Stimulated activated CD4-positive, alpha-beta T cell treated with anti-CD3 and anti-CD28 coated beads, Interleukin-2, amount 100 ng/mL, for 48 hours (primary cell): Measurements from ENCODE around the gene NPY5R.

Source experiments
- DNase-seq, 2 donors: peaks; one replicate each; pipeline ENCODE4 v3.0.0-alpha.2; 2020

Gene NPY5R

DNA sequence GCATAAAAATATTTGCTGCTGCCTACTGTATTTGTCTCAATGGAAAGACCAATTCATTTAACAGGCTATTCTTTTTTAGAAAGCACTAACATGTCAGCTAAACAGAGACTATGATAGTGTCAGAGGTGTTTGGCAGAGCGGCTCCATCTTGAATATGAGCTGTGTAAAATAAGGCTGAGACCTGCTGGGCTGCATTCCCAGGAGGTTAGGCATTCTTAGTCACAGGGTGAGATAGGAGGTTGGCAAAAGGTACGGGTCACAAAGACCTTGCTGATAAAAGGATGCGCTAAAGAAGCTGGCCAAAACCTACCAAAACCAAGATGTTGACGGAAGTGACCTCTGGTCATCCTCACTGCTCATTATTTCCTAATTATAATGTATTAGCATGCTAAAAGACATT is 41.8 kb downstream of the NPY5R start:
- no peak for DNase-seq

GRCh38 chr4:163391756-163392155 is 48.1 kb downstream of the NPY5R start:
- no peak for DNase-seq

DNA sequence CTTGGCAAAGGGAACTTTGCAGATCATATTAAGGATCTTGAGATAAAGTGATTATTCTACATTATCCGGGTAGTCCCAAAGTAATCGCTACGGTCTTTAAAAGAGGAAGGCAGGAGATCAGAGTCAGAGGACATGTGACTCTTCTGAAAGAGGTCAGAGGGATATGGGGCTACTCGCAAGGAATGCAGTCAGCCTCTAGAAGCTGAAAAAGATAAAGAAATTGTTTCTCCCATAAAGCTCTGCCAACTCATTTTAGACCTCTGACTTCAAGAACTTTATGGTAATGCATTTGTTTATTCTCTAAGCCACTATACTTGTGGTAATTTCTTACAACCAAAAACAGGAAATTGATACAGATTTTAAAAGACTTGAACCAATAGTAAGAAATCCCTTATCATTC is 48.6 kb downstream of the NPY5R start:
- DNase-seq: no peak

DNA sequence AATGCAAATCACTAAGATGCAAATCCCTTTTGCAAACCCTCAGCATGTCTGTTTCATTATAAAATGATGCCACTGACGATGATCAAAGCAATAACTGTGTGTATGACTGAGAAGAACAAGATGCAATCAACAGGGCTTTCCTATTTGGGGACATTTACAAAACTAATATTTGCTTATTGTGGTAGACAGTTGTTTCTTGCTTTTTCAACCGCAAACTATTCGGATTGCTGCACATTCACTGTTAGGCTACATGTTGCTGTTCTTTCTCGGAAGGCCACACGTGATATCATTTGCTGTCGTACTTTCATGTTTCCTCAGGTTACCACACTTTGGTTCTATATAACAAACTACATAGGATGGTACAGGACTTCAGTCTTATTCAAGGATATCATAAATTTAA is 49.8 kb downstream of the NPY5R start:
- DNase-seq: no peak

DNA sequence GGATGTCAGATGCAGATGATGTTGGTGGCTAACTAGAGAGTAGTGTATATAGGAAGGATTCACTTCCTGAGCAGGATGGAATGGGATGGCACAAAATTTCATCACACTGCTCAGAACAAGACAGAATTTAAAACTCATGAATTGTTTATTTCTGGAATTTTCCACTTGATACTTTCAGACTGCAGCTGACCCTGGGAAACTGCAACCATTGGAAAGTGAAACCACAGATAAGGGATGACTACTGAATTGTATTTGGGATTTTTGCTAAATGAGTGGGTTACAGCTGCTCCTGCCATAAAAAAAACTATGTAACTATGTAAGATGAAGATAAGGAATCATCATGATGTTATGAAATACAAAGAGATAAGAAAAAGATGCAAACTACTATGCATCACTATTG is 51.4 kb downstream of the NPY5R start:
- no peak for DNase-seq

GRCh38 chr4:163395758-163396157 is 52.1 kb downstream of the NPY5R start:
- no peak for DNase-seq

- DNase-seq: no peak
These were observed 54.5 kb downstream of the NPY5R start for GRCh38 chr4:163398238-163398637.

- no peak for DNase-seq
These were observed 57.2 kb downstream of the NPY5R start for GRCh38 chr4:163400911-163401310.
